GM18498 (cell line): Measurements from ENCODE around the gene PTPRG.

ENCODE experiments used
- ATAC-seq: cut with Tn5 transposase; IDR thresholded peaks from one replicate; pipeline ENCODE4 v1.9.1; 2021; ENCODE audit warnings: mild to moderate bottlenecking, moderate library complexity; ENCODE audit not compliant: unreplicated experiment

PTPRG gene

GRCh38 chr3:61978460-61979419 is 417.4 kb downstream of the PTPRG start:
- ATAC-seq: no peak

DNA sequence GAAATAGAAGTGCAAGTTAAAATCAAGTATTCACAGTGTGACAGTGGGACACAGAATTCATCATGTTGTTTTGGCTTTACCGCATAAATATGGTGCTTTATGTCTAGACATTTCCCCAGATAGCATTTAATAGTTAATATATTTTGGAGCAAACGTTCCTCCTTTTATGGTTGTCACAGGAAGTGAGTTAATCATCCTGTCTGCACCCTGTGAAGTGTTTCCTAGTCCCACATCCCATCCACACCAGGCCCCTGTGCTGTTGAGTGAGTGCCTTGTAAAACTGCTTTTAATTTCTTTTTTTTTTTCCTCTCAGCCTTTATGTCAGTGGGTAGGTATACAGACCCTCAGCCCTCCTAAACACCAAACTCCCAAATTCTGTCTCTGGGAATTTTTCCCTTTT is 418.3 kb downstream of the PTPRG start:
- ATAC-seq: no peak

DNA sequence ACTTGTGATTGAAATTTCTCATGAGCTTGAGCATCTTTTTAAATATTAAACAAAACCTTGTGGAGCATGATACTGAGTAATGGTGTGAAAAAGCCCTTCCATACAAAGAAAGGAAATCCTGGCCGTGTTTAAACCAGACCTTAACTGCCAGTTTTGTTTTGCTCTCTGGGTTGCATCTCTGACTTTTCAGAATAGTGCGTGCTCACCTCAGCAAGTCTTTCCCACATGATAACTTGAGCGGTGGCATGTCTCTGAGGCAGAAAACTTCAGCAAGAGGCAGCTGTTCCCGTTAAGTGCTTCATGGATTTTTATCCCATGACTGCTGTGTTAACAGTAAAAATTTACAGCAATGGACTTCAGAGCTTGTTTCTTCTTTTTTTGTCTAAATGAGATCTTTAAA is 418.7 kb downstream of the PTPRG start:
- no peak for ATAC-seq

- ATAC-seq: no peak
These were observed 419.7 kb downstream of the PTPRG start for GRCh38 chr3:61981060-61981459.

GRCh38 chr3:61983479-61983878 is 422.1 kb downstream of the PTPRG start:
- ATAC-seq: no peak

- no peak for ATAC-seq
These were observed 423.6 kb downstream of the PTPRG start for GRCh38 chr3:61985020-61985419.

GRCh38 chr3:61986473-61986872 is 425.1 kb downstream of the PTPRG start:
- no peak for ATAC-seq

GRCh38 chr3:61989681-61990080 is 428.3 kb downstream of the PTPRG start:
- no peak for ATAC-seq

DNA sequence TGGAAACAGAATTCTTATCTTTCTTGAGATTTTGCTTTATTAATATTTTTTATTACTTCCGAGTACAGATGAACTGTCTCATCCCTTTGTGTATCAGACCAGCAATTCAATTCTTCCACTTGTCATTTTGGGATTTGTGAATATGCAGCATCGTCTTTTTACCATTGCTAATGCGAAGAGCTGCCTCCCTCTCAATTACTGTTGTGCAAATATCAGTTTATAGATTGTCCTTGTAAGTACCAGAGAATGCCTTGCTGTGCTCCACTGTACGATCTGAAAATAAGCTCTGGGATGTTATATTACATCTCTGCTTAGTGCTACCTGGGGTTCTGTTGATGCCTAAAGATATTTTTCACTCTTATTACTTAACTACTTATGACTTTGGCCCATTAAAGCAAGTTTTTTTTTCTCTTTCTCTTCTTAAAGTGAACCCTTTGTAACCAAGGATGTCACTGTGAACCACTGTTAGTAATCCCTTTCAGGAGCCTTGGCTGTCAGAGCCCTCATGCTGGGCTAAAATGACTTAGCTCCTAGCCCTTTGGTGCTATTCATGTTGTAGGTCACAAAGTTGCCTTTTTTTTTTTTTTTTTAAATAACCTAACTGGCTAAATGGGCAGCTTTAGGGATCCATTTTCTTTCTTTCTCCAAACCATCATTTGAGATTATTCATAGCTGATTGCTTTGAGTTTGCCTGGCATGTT is 429.1 kb downstream of the PTPRG start:
- no peak for ATAC-seq

DNA sequence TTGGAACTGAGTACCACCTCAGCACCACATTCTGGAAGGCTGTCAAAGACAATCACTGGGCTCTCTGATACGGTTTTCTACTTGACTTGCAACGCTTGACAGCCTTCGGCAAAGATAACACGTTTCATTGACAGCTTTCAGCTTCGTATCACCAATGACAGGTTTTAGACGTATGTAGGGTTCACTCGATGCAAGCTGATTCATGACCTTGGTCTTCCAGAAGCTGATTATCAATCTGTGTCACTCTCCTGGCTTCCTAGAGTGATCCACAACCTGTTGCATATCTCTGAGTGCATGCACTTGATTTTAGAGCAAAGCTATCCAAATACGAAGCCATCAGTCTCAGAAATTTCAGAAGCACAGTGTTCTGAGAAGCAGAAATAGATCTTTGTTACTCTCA is 430.3 kb downstream of the PTPRG start:
- ATAC-seq: no peak

- no peak for ATAC-seq
These were observed 435.0 kb downstream of the PTPRG start for GRCh38 chr3:61996366-61996765.

- ATAC-seq: no peak
These were observed 435.7 kb downstream of the PTPRG start for GRCh38 chr3:61997101-61997500.

GRCh38 chr3:62003835-62004234 is 442.5 kb downstream of the PTPRG start:
- no peak for ATAC-seq

- no peak for ATAC-seq
These were observed 445.7 kb downstream of the PTPRG start for GRCh38 chr3:62007036-62007435.

- no peak for ATAC-seq
These were observed 449.6 kb downstream of the PTPRG start for GRCh38 chr3:62010989-62011388.

DNA sequence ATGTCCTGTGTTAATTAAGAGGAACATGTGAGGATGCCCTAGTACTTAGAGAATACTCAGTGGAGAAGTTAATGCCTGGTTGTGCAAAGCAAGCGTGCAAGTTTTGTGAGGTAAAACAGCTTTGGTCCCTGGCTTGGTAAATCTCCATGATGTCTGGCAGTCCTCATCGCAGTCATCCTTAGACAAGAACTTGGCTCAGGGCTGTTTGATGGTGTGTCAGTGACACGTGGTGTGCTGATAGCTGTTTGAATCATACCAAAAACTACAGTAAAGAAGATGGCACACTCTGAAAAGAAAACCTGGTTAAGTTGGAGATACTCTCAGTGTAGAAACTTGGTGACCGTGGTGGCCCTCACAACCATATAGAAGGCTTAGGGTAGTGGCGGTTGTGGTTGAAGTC is 450.3 kb downstream of the PTPRG start:
- ATAC-seq: no peak

GRCh38 chr3:62013951-62014350 is 452.6 kb downstream of the PTPRG start:
- no peak for ATAC-seq

DNA sequence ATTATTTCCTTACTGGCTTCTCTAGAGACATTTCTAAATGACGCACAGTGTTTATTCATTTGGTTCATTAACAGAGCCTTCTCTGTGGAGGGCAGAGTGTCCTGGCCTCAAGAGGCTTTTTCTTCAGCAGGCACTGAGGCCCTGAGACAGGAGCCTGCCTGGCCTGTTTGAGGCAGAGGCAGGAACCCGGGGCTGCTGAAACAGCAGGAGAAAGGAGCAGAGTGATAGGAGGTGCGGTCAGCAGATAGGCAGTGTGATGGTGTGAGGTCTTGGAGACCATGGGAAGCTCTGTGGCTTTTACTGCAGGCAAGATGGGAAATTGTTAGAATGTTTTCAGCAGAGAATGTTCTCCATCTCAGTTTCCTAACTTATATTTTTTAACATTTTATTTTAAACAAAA is 453.7 kb downstream of the PTPRG start:
- ATAC-seq: no peak

DNA sequence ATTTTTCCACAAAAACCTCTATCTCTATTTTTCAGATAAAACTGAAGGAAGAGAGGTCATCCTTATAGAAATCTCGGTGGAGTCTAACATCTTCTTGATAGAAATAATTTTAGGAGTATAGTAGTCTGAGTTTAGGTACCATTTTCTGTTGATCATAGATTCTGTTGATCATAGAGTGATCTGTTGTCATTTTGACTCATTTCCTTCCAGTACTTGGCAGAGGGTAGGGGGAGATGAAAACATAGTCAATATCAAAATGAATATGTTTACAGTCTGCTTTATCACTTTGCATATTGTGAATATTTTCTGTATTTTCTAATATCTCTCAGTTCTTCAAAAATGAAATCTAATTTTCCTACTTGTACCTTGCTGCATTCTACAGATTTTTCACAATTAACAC is 458.5 kb downstream of the PTPRG start:
- no peak for ATAC-seq

GRCh38 chr3:62020706-62021105 is 459.3 kb downstream of the PTPRG start:
- ATAC-seq: no peak

- no peak for ATAC-seq
These were observed 460.9 kb downstream of the PTPRG start for GRCh38 chr3:62022312-62022711.

DNA sequence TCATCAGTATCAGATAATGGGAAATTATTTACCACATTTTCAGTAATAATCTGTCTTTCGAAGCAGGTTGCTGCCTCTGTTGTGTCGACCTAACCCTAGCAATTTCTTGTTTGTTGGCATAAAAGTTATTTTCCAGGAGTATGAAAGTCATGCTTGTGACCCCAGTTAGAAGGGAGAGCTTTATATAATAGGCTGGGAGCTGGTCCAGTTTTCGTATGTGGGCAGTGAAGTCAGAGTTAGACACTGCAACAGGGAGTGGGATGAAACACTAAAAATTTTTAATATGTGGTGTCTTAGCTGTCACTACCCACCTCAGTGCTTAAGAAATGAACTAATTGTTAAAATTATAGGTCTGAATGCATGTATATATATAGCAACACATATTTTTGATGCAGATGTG is 463.5 kb downstream of the PTPRG start:
- ATAC-seq: no peak
